Measurements from ENCODE around the gene LSAMP.

The LSAMP gene

GRCh38 chr3:116348216-116348615 lies 97.1 kb downstream of the LSAMP start (continued):
- TF ChIP-seq ZNF514 (tag by site-specific recombination; IDR thresholded peaks at IDR 0.05) (no peak), SCRT2 (tag by site-specific recombination; IDR thresholded peaks at IDR 0.05) (no peak), ZSCAN30 (tag by site-specific recombination; IDR thresholded peaks at IDR 0.05) (no peak), ZNF677 (tag by site-specific recombination; IDR thresholded peaks at IDR 0.05) (no peak), ZSCAN16 (tag by site-specific recombination; IDR thresholded peaks at IDR 0.05) (no peak), ZNF501 (tag by site-specific recombination; IDR thresholded peaks at IDR 0.05) (no peak), ZBTB6 (tag by site-specific recombination; IDR thresholded peaks at IDR 0.05) (no peak), ZNF843 (tag by site-specific recombination; IDR thresholded peaks at IDR 0.05) (no peak), ZNF112 (tag by site-specific recombination; IDR thresholded peaks at IDR 0.05) (no peak), MZF1 (tag by site-specific recombination; IDR thresholded peaks at IDR 0.05; ENCODE audit: borderline replicate concordance) (no peak), TCF7L2 (IDR thresholded peaks at IDR 0.05; ENCODE audit: borderline replicate concordance, low read depth, low read length) (no peak)

GRCh38 chr3:116342499-116342898 lies 102.8 kb downstream of the LSAMP start:
- POLR2A ChIA-PET = no interaction called here
- H3K27ac ChIP-seq (ENCODE audit: extremely low read depth, low read depth, low read length) = no peak overlapping the region
- no peak for TF ChIP-seq IKZF3 (tag by site-specific recombination; IDR thresholded peaks at IDR 0.05)
- H3K4me1 ChIP-seq (ENCODE audit: control insufficient read depth, insufficient read depth, low read length) = no peaks in the 10 kb centered on the region
- no peak overlapping the region for H3K4me3 ChIP-seq (ENCODE audit: low read depth, low read length)
- no peaks in the 10 kb centered on the region for H3K9me3 ChIP-seq (ENCODE audit: control insufficient read depth, insufficient read depth, low read depth, low read length)
- CTCF ChIA-PET = no interaction called here
- H3K36me3 ChIP-seq (ENCODE audit: control insufficient read depth in 2 of 2, insufficient read depth in 1 of 2, low read length in 2 of 2) = no peaks in the 10 kb centered on the region

- POLR2A ChIA-PET = no interaction called here
- H3K4me3 ChIP-seq (ENCODE audit: low read depth, low read length) = no peak overlapping the region
- CTCF ChIA-PET = no interaction called here
- TF ChIP-seq ZNF121 (tag by site-specific recombination; IDR thresholded peaks at IDR 0.05) (no peak), ZNF555 (tag by site-specific recombination; conservative IDR thresholded peaks at IDR 0.05) (no peak), PRDM2 (tag by site-specific recombination; IDR thresholded peaks at IDR 0.05; ENCODE audit: borderline replicate concordance) (no peak), ZNF76 (tag by site-specific recombination; IDR thresholded peaks at IDR 0.05; ENCODE audit: borderline replicate concordance, low read depth) (no peak), ZSCAN23 (tag by site-specific recombination; IDR thresholded peaks at IDR 0.05) (no peak), ZBTB20 (tag by site-specific recombination; IDR thresholded peaks at IDR 0.05) (no peak), MEIS1 (CRISPR knock-in tag; IDR thresholded peaks at IDR 0.05; ENCODE audit: borderline replicate concordance) (no peak), ZNF529 (tag by site-specific recombination; IDR thresholded peaks at IDR 0.05; ENCODE audit: insufficient replicate concordance) (no peak), ZNF112 (tag by site-specific recombination; IDR thresholded peaks at IDR 0.05) (no peak), ZNF146 (tag by site-specific recombination; IDR thresholded peaks at IDR 0.05) (no peak), ZNF211 (tag by site-specific recombination; IDR thresholded peaks at IDR 0.05; ENCODE audit: low read depth) (no peak), ZNF777 (tag by site-specific recombination; IDR thresholded peaks at IDR 0.05; ENCODE audit: borderline replicate concordance) (no peak), ZFP3 (tag by site-specific recombination; IDR thresholded peaks at IDR 0.05; ENCODE audit: low read depth) (no peak), ZNF175 (tag by site-specific recombination; IDR thresholded peaks at IDR 0.05) (no peak), INSM2 (tag by site-specific recombination; IDR thresholded peaks at IDR 0.05) (no peak), BCL11B (tag by site-specific recombination; IDR thresholded peaks at IDR 0.05; ENCODE audit: low read depth) (no peak), ZNF707 (tag by site-specific recombination; IDR thresholded peaks at IDR 0.05) (no peak)
- H3K9me3 ChIP-seq (ENCODE audit: control insufficient read depth, insufficient read depth, low read depth, low read length) = no peaks in the 10 kb centered on the region
- H3K36me3 ChIP-seq (ENCODE audit: control insufficient read depth in 2 of 2, insufficient read depth in 1 of 2, low read length in 2 of 2) = no peaks in the 10 kb centered on the region
- no peaks in the 10 kb centered on the region for H3K4me1 ChIP-seq (ENCODE audit: control insufficient read depth, insufficient read depth, low read length)
- no peak overlapping the region for H3K27ac ChIP-seq (ENCODE audit: extremely low read depth, low read depth, low read length)
Measured at GRCh38 chr3:116341899-116342298, 103.4 kb downstream of the LSAMP start.
